ENCODE measurements around the gene DPH3. TPM values are rescaled to one million over a fixed set of nuclear protein-coding genes. Genes with fewer than 3 reads are reported as not detected.

The DPH3 gene
- total RNA-seq, 2 donors from 2014 or later: 34.5 to 36.4 TPM

DNA sequence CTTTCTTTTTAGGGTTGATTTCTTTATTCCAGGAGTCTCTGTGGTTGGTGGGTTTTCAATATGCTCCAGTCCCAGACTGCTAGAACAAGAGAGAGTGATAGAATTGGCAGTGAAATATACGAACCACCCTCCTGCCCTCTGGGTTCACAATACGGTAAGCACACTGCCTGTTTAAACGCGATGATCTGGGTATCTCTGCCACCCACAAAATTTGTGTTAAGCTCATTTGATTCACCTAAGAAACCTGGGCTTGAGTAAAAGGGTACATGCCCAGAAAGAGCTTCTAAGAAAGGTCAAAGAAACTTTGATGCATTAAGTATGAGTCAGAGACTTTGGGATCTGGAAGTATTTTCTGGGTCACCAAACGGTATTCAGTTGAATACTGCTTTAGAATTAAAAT is 30.1 kb upstream of the DPH3 start:
- Mint-ChIP-seq H3K9me3 (peaks cover 12% of the 10 kb centered on the region), H3K36me3 (ENCODE audit: low read depth) (peaks cover 56% of the 10 kb centered on the region), H3K27me3 (ENCODE audit: insufficient read depth) (no peaks in the 10 kb centered on the region), H3K4me1 (no peaks in the 10 kb centered on the region), H3K4me3 (no peak overlapping the region), H3K27ac (no peak overlapping the region)
- no peaks in the 10 kb centered on the region for H3K27me3 ChIP-seq (ENCODE audit: control insufficient read depth, insufficient read depth, low read length, poor library complexity, severe bottlenecking)
- no peaks in the 10 kb centered on the region for H3K4me1 ChIP-seq (ENCODE audit: control insufficient read depth, insufficient read depth, low read length)
- no peak overlapping the region for H3K4me3 ChIP-seq (ENCODE audit: low read length)
- H3K9ac ChIP-seq (ENCODE audit: extremely low read depth, low read length, poor library complexity, severe bottlenecking): no peak overlapping the region
- H3K27ac ChIP-seq (ENCODE audit: low read depth, low read length): no peak overlapping the region
- WGBS, 2 experiments (ENCODE audit: insufficient coverage in 1 of 2, insufficient read length in 1 of 2): 94 to 96% methylated on average over 4 to 5 of the region's 5 CpGs
- H3K9me3 ChIP-seq (ENCODE audit: control insufficient read depth, low read length): peaks cover 32% of the 10 kb centered on the region
- no peak for DNase-seq
- H3K36me3 ChIP-seq (ENCODE audit: control insufficient read depth, insufficient read depth, low read length): peaks cover 48% of the 10 kb centered on the region
- TF ChIP-seq, protein P1, sequence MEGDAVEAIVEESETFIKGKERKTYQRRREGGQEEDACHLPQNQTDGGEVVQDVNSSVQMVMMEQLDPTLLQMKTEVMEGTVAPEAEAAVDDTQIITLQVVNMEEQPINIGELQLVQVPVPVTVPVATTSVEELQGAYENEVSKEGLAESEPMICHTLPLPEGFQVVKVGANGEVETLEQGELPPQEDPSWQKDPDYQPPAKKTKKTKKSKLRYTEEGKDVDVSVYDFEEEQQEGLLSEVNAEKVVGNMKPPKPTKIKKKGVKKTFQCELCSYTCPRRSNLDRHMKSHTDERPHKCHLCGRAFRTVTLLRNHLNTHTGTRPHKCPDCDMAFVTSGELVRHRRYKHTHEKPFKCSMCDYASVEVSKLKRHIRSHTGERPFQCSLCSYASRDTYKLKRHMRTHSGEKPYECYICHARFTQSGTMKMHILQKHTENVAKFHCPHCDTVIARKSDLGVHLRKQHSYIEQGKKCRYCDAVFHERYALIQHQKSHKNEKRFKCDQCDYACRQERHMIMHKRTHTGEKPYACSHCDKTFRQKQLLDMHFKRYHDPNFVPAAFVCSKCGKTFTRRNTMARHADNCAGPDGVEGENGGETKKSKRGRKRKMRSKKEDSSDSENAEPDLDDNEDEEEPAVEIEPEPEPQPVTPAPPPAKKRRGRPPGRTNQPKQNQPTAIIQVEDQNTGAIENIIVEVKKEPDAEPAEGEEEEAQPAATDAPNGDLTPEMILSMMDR (conservative IDR thresholded peaks at IDR 0.05): no peak

DNA sequence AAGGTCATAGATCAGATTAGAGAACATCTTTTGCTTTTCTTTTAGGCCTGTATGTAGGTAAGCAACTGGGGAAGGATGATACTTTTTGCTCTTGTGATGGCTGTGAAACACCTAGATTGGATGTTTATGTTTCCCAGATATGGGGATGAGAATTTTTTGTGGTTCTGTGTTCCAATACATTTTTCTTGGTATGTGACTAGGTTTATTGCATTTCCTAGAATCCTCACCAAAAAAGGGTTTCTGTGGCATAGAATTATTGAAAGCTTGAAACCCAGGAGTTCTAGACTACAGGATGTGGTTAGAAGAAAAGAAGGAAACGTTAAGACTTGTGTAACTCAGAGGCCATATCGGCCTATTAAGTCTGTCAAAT is 26.1 kb upstream of the DPH3 start:
- 95 to 100% methylated on average over 1 to 2 of the region's 2 CpGs for WGBS, 2 experiments (ENCODE audit: insufficient coverage in 1 of 2, insufficient read length in 1 of 2)
- H3K36me3 Mint-ChIP-seq (ENCODE audit: low read depth): peaks cover 45% of the 10 kb centered on the region
- H3K27ac Mint-ChIP-seq: no peak overlapping the region
- no peaks in the 10 kb centered on the region for H3K4me1 ChIP-seq (ENCODE audit: control insufficient read depth, insufficient read depth, low read length)
- peaks cover 16% of the 10 kb centered on the region for H3K9me3 ChIP-seq (ENCODE audit: control insufficient read depth, low read length)
- no peak for DNase-seq
- TF ChIP-seq, protein P1 (conservative IDR thresholded peaks at IDR 0.05): no peak
- H3K9ac ChIP-seq (ENCODE audit: extremely low read depth, low read length, poor library complexity, severe bottlenecking): no peak overlapping the region
- H3K27ac ChIP-seq (ENCODE audit: low read depth, low read length): no peak overlapping the region
- H3K9me3 Mint-ChIP-seq: peaks cover 6% of the 10 kb centered on the region
- no peaks in the 10 kb centered on the region for H3K4me1 Mint-ChIP-seq
- H3K4me3 Mint-ChIP-seq: no peak overlapping the region
- H3K27me3 ChIP-seq (ENCODE audit: control insufficient read depth, insufficient read depth, low read length, poor library complexity, severe bottlenecking): no peaks in the 10 kb centered on the region
- peaks cover 48% of the 10 kb centered on the region for H3K36me3 ChIP-seq (ENCODE audit: control insufficient read depth, insufficient read depth, low read length)
- no peak overlapping the region for H3K4me3 ChIP-seq (ENCODE audit: low read length)
- no peaks in the 10 kb centered on the region for H3K27me3 Mint-ChIP-seq (ENCODE audit: insufficient read depth)

DNA sequence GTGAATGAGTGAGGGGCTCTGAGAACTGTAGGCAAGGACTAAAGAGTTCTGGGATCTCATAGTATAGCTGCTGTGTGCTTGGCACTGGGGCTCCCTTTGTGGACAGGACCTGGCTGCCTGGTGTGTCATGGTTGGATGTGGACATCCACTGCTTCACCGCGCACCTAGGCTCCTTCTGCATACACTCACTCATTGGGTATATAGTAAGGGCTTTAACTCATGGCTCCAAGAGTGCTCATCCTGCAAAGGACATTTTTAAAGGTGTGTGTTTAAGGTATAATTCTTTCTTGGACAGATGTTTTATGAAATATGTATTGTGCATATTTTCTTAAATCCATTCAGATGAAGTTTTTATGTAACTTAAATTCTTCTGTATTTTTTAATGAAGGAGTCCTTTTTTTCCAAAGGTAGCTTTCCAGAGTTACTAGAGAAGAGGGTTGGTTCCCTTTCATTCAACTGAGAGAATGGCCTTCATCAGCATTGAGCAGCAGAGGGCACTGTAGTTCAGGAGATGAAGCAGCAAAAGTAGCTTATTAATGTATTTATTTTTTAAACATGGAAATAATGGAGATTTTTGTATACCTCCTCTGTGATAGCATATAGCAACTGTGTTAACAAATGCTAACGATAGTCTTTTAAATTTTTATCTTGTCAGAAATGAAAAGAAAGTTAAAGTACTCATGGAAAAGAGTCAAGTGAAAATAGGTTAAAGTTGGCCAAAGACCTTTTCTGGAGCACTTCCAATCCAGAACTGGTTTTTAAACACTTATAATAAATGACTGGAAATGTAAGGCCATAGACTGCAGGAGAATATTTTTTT is 25.5 kb upstream of the DPH3 start:
- Mint-ChIP-seq H3K9me3 (peaks cover 6% of the 10 kb centered on the region), H3K36me3 (ENCODE audit: low read depth) (peaks cover 39% of the 10 kb centered on the region), H3K27me3 (ENCODE audit: insufficient read depth) (no peaks in the 10 kb centered on the region), H3K27ac (no peak overlapping the region), H3K4me1 (no peaks in the 10 kb centered on the region), H3K4me3 (no peak overlapping the region)
- Histone ChIP-seq H3K36me3 (ENCODE audit: control insufficient read depth, insufficient read depth, low read length) (peaks cover 43% of the 10 kb centered on the region), H3K9ac (ENCODE audit: extremely low read depth, low read length, poor library complexity, severe bottlenecking) (no peak overlapping the region), H3K27me3 (ENCODE audit: control insufficient read depth, insufficient read depth, low read length, poor library complexity, severe bottlenecking) (no peaks in the 10 kb centered on the region), H3K4me3 (ENCODE audit: low read length) (no peak overlapping the region), H3K27ac (ENCODE audit: low read depth, low read length) (peak overlapping the region; percentile 21), H3K9me3 (ENCODE audit: control insufficient read depth, low read length) (peaks cover 16% of the 10 kb centered on the region), H3K4me1 (ENCODE audit: control insufficient read depth, insufficient read depth, low read length) (no peaks in the 10 kb centered on the region)
- TF ChIP-seq, protein P1 (conservative IDR thresholded peaks at IDR 0.05): peak; percentile 94
- peak; percentile 71 for DNase-seq
- 75 to 89% methylated on average over 3 of the region's 3 CpGs for WGBS, 2 experiments (ENCODE audit: insufficient coverage in 1 of 2, insufficient read length in 1 of 2)

Measured in endodermal cell (in vitro differentiated cells).